Mucosa of rectum (tissue), 2 donors: Measurements from ENCODE around the gene MGAT5.

Experiments
- H3K27ac ChIP-seq, 2 donors: one replicate each; pipeline ENCODE4 v1.7.0; 2013; ENCODE audit warnings: inconsistent platforms in 2 of 2, low read depth in 2 of 2, low read length in 2 of 2
- H3K27me3 ChIP-seq, 2 donors: one replicate each; pipeline ENCODE4 v1.7.0; 2013; ENCODE audit warnings: low read length in 2 of 2; ENCODE audit not compliant: control insufficient read depth in 2 of 2, insufficient read depth in 2 of 2
- H3K36me3 ChIP-seq, 2 donors: one replicate each; pipeline ENCODE4 v1.7.0; 2013; ENCODE audit warnings: low read length in 2 of 2; ENCODE audit not compliant: control insufficient read depth in 2 of 2, insufficient read depth in 2 of 2
- H3K4me1 ChIP-seq, 2 donors: one replicate each; pipeline ENCODE4 v1.7.0; 2013; ENCODE audit warnings: low read length in 2 of 2, mild to moderate bottlenecking in 1 of 2; ENCODE audit not compliant: control insufficient read depth in 2 of 2, insufficient read depth in 2 of 2
- H3K4me3 ChIP-seq, 2 donors: one replicate each; pipeline ENCODE4 v1.7.0; 2013; ENCODE audit warnings: low read length in 2 of 2
- H3K9ac ChIP-seq, 2 donors: one replicate each; pipeline ENCODE4 v1.7.0; 2013; ENCODE audit warnings: low read length in 2 of 2, low read depth in 1 of 2, mild to moderate bottlenecking in 1 of 2
- H3K9me3 ChIP-seq, 2 donors: one replicate each; pipeline ENCODE4 v1.7.0; 2013; ENCODE audit warnings: low read length in 2 of 2; ENCODE audit not compliant: control insufficient read depth in 2 of 2
- donor health status: healthy.
- donor health status: Normal muscosa, but diverticular disease.

The MGAT5 gene

GRCh38 chr2:134308474-134309385 lies 54.9 kb downstream of the MGAT5 start:
- no peak overlapping the region for H3K27ac ChIP-seq

GRCh38 chr2:134310107-134311079 lies 56.5 kb downstream of the MGAT5 start:
- Histone ChIP-seq H3K4me1 (no peaks in the 10 kb centered on the region), H3K36me3 (no peaks in the 10 kb centered on the region)

More at GRCh38 chr2:134308474-134309385, 54.9 kb downstream of the MGAT5 start:
- Histone ChIP-seq H3K9ac (no peak overlapping the region), H3K4me3 (no peak overlapping the region), H3K4me1 (no peaks in the 10 kb centered on the region), H3K9me3 (no peaks in the 10 kb centered on the region), H3K27me3 (no peaks in the 10 kb centered on the region), H3K36me3 (no peaks in the 10 kb centered on the region)

DNA sequence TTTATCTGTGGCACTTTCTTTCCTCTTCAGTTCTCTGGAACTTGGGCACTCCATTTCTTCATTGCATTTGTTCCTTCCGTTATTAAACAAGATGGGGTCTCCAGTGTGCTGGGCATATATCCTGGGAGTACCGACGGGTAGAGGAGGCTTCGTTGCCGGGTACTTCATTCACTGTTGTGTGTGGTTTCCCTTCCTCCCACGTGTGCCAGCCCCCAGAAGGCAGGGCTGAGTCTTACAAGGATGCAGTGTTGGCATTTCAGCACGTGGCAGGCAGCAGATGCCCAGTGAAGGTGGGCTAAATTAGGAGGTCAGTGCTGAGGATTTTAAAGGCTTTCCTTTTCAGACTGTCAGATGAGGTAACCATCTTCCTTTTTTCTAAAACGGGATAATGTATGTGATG lies 58.6 kb downstream of the MGAT5 start:
- H3K4me1 ChIP-seq = no peaks in the 10 kb centered on the region
- H3K9ac ChIP-seq = no peak overlapping the region
- no peaks in the 10 kb centered on the region for H3K27me3 ChIP-seq
- H3K4me3 ChIP-seq = no peak overlapping the region
- peaks cover 2 to 4% of the 10 kb centered on the region in 2 donors for H3K36me3 ChIP-seq
- H3K27ac ChIP-seq = no peak overlapping the region
- H3K9me3 ChIP-seq = no peaks in the 10 kb centered on the region

More at GRCh38 chr2:134310107-134311079, 56.5 kb downstream of the MGAT5 start:
- Histone ChIP-seq H3K27me3 (no peaks in the 10 kb centered on the region), H3K9me3 (no peaks in the 10 kb centered on the region), H3K9ac (no peak overlapping the region), H3K4me3 (no peak overlapping the region), H3K27ac (no peak overlapping the region)

- H3K4me3 ChIP-seq = no peak overlapping the region
- peaks cover 14 to 17% of the 10 kb centered on the region in 2 donors for H3K36me3 ChIP-seq
- H3K27me3 ChIP-seq = no peaks in the 10 kb centered on the region
- no peak overlapping the region for H3K27ac ChIP-seq
- no peaks in the 10 kb centered on the region for H3K4me1 ChIP-seq
- no peaks in the 10 kb centered on the region for H3K9me3 ChIP-seq
- H3K9ac ChIP-seq = no peak overlapping the region
These were observed 60.3 kb downstream of the MGAT5 start for GRCh38 chr2:134314202-134314601.

DNA sequence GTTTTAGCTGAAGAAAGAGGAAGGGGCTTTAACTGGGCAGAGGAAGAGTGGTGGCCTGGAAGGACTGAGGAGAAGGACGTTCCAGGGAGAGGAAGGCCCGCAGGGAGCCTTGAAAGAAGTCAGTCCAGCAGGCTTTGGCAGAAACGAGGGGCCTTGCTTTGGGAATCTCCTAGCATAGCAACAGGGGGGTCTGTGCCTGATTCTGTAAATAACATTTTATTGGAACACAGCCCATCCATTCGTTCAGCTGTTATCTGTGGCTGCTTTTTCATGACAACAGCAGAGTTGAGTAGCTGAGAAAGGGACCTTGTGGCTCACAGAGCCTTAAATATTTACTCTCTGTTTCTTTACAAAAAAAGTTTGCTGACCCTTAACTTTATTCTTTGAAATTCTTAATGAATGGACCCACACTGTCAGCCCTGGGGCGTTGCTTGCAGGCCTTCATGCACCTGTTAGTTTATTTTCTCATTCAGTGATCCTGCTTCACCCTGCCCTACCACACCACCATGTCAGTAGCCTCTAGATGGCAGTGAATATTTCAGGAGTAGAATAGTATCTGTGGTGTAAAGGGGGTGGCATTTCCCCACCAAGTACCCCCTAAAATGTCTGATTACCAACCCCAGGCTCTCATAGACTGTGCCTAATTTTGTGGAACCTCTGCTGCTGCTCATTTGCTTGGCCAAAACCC lies 61.0 kb downstream of the MGAT5 start:
- no peaks in the 10 kb centered on the region for H3K9me3 ChIP-seq
- peaks cover 14 to 17% of the 10 kb centered on the region in 2 donors for H3K36me3 ChIP-seq
- no peak overlapping the region for H3K27ac ChIP-seq
- H3K27me3 ChIP-seq = no peaks in the 10 kb centered on the region
- H3K9ac ChIP-seq = no peak overlapping the region
- H3K4me1 ChIP-seq = no peaks in the 10 kb centered on the region
- no peak overlapping the region for H3K4me3 ChIP-seq

DNA sequence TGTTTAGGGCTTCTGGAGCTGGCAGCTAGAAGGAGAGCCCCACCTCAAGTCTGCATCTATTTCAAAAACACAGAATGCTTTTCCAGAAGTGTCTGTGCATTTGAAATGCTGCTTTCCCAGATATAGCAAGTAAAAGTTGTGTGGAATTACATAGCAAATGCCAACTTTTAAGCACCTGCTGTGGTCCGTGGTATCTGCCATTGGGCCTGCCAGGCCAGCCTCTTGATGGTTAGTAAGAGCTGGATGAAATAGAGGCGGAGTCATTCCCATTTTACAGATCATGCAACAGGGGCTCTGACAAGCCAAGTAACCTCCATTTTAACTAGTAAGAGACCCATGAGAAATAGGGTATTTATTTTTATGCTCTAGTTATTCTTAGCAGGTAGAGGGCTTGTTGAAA lies 61.6 kb downstream of the MGAT5 start:
- Histone ChIP-seq H3K9ac (no peak overlapping the region), H3K9me3 (no peaks in the 10 kb centered on the region), H3K36me3 (peaks cover 14 to 17% of the 10 kb centered on the region in 2 donors), H3K27ac (no peak overlapping the region), H3K4me1 (no peaks in the 10 kb centered on the region), H3K27me3 (no peaks in the 10 kb centered on the region), H3K4me3 (no peak overlapping the region)

DNA sequence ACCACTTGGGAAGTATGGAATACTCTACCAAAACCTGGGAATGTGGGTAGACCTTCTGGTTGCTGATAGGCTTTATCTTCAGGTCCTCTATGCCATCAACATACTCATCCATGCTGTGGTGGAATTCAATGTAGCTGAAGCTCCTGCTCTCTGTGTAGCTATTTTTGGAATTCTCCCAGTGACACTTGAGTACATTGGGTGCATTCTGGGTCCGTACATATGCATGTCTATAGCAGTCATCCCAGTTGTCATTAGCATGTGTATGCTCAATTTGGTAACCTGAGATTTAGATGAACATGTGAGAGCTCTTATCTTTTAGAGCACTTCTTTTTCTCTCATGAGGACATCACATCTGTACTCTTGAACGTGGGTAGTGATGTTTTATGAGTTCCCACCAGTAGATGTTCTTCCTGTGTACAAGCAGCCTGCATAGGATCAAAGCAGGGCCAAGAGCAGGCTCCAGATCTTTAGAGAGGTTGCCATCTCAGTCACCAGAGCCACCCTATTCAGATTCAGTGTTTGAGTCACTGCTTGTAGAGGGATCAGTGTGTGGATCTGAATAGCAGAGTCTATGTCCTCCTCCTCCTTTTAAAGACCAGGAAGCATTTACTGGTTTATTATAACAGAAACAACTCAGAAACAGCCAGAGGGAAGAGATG lies 65.9 kb downstream of the MGAT5 start:
- H3K36me3 ChIP-seq = peaks cover 14 to 21% of the 10 kb centered on the region in 2 donors
- H3K9ac ChIP-seq = no peak overlapping the region
- no peaks in the 10 kb centered on the region for H3K9me3 ChIP-seq
- H3K27me3 ChIP-seq = no peaks in the 10 kb centered on the region
- no peak overlapping the region for H3K27ac ChIP-seq
- H3K4me3 ChIP-seq = no peak overlapping the region
- H3K4me1 ChIP-seq = no peaks in the 10 kb centered on the region

GRCh38 chr2:134320930-134321329 lies 67.1 kb downstream of the MGAT5 start:
- no peak overlapping the region for H3K27ac ChIP-seq
- H3K4me1 ChIP-seq = no peaks in the 10 kb centered on the region
- no peaks in the 10 kb centered on the region for H3K9me3 ChIP-seq
- no peaks in the 10 kb centered on the region for H3K27me3 ChIP-seq
- H3K4me3 ChIP-seq = no peak overlapping the region
- H3K36me3 ChIP-seq = peaks cover 14 to 21% of the 10 kb centered on the region in 2 donors
- no peak overlapping the region for H3K9ac ChIP-seq

GRCh38 chr2:134323777-134324176 lies 69.9 kb downstream of the MGAT5 start:
- Histone ChIP-seq H3K4me3 (no peak overlapping the region), H3K27ac (no peak overlapping the region), H3K9me3 (no peaks in the 10 kb centered on the region), H3K4me1 (no peaks in the 10 kb centered on the region), H3K27me3 (no peaks in the 10 kb centered on the region), H3K9ac (no peak overlapping the region), H3K36me3 (peaks cover under 1 to 4% of the 10 kb centered on the region in 2 donors)
